Testis (tissue), 3 donors: ENCODE results near the gene TTC28. TPM values are rescaled to one million over a fixed set of nuclear protein-coding genes. Genes with fewer than 3 reads are reported as not detected.

Experiments
- DNase-seq: peaks from one replicate; pipeline ENCODE4 v3.0.0-alpha.2; 2019
- H3K27ac ChIP-seq, 2 donors: fragments of 200-600 bp; sonication (generic); one replicate each; pipeline ENCODE4 v1.5.1; 2019
- H3K27me3 ChIP-seq: fragments of 200-600 bp; sonication (generic); one replicate; pipeline ENCODE4 v1.5.1; 2019
- H3K36me3 ChIP-seq: fragments of 200-600 bp; sonication (generic); one replicate; pipeline ENCODE4 v1.5.1; 2017; ENCODE audit warnings: low read depth; ENCODE audit errors: missing control alignments
- H3K4me1 ChIP-seq: fragments of 200-600 bp; sonication (generic); one replicate; pipeline ENCODE4 v1.5.1; 2019
- H3K4me3 ChIP-seq, 2 donors: fragments of 200-600 bp; sonication (generic); one replicate each; pipeline ENCODE4 v1.5.1; 2017 to 2019
- H3K9me3 ChIP-seq: fragments of 200-600 bp; sonication (generic); one replicate; pipeline ENCODE4 v1.5.1; 2017
- CTCF ChIP-seq, 3 experiments: fragments of 450-650 bp in 2 of 3; fragments of 200-600 bp in 1 of 3; sonication (generic) in 1 of 3; IDR thresholded peaks; one replicate each; pipeline ENCODE4 v1.5.1; 2016 to 2019; ENCODE audit warnings: antibody characterized with exemption in 3 of 3, mild to moderate bottlenecking in 2 of 3, moderate library complexity in 1 of 3
- POLR2A ChIP-seq: fragments of 450-650 bp; IDR thresholded peaks from one replicate; pipeline ENCODE4 v1.6.1; 2017; ENCODE audit warnings: antibody characterized with exemption, mild to moderate bottlenecking, moderate library complexity
- WGBS, 2 donors: methylation state at CpG; one replicate each; pipeline ENCODE4 v1.1.5; 2018; 5-methylcytosine and 5-hydroxymethylcytosine counted together
- intact Hi-C: fragments of 100-400 bp; cut with DNase I; formaldehyde crosslinking; loops from one replicate; pipeline ENCODE4 v1.15.1; 2023; ENCODE audit warnings: low total_unique reads
- polyA plus RNA-seq: library from polyadenylated mRNA; stranded (reverse); fragments of 350-450 nt; fragmentation: Illumina TruSeq; extraction: RNeasy Lipid Tissue Mini Kit (QIAGEN cat#74804); gene quantifications from one replicate; pipeline ENCODE4 v1.2.3, GENCODE V29; 2014; ENCODE audit warnings: low read depth, low replicate concordance; ENCODE audit not compliant: insufficient read depth
- total RNA-seq, 2 donors: library from RNA; depleted of rRNA; stranded (reverse); fragments of >200 nt; gene quantifications; one replicate each; pipeline ENCODE4 v1.2.3, GENCODE V29; 2016

TTC28 gene
- total and polyA plus RNA-seq, 3 donors from 2014 or later = 29.4 to 121 (median 75.5) TPM

- Histone ChIP-seq H3K27ac (no peak overlapping the region), H3K27me3 (no peaks in the 10 kb centered on the region), H3K36me3 (no peaks in the 10 kb centered on the region), H3K4me1 (no peaks in the 10 kb centered on the region), H3K9me3 (no peaks in the 10 kb centered on the region), H3K4me3 (no peak overlapping the region)
- TF ChIP-seq CTCF (IDR thresholded peaks at IDR 0.05) (no peak), POLR2A (no peak)
- no peak for DNase-seq
- 71 to 75% methylated on average over 4 of the region's 4 CpGs for WGBS, 2 donors
- intact Hi-C loops = no loop called here
Observed at GRCh38 chr22:28411125-28411524, 268.5 kb downstream of the TTC28 start.

GRCh38 chr22:28410050-28410816 lies 269.4 kb downstream of the TTC28 start:
- Histone ChIP-seq H3K27ac (no peak overlapping the region), H3K4me3 (no peak overlapping the region), H3K36me3 (no peaks in the 10 kb centered on the region), H3K4me1 (no peaks in the 10 kb centered on the region), H3K27me3 (no peaks in the 10 kb centered on the region), H3K9me3 (no peaks in the 10 kb centered on the region)
- no peak for DNase-seq
- WGBS, 2 donors = 66 to 78% methylated on average over 3 of the region's 3 CpGs
- intact Hi-C loops = no loop called here
- TF ChIP-seq POLR2A (no peak), CTCF (IDR thresholded peaks at IDR 0.05) (no peak)

- TF ChIP-seq POLR2A = no peak
- TF ChIP-seq CTCF (IDR thresholded peaks at IDR 0.05) = no peak
- Histone ChIP-seq H3K36me3 (no peaks in the 10 kb centered on the region), H3K9me3 (no peaks in the 10 kb centered on the region), H3K4me1 (no peaks in the 10 kb centered on the region), H3K27me3 (no peaks in the 10 kb centered on the region), H3K4me3 (no peak overlapping the region), H3K27ac (no peak overlapping the region)
- no peak for DNase-seq
- WGBS, 2 donors = 64 to 69% methylated on average over 2 of the region's 2 CpGs
- intact Hi-C loops = no loop called here
Observed at GRCh38 chr22:28408709-28409108, 270.9 kb downstream of the TTC28 start.

GRCh38 chr22:28407645-28408044 lies 272.0 kb downstream of the TTC28 start:
- H3K27me3 ChIP-seq = no peaks in the 10 kb centered on the region
- intact Hi-C loops = no loop called here
- TF ChIP-seq CTCF (IDR thresholded peaks at IDR 0.05) (no peak), POLR2A (no peak)
- H3K4me1 ChIP-seq = no peaks in the 10 kb centered on the region
- no peak overlapping the region for H3K27ac ChIP-seq
- WGBS, 2 donors = 82 to 87% methylated on average over 4 of the region's 4 CpGs
- no peaks in the 10 kb centered on the region for H3K9me3 ChIP-seq
- DNase-seq = no peak
- H3K36me3 ChIP-seq = no peaks in the 10 kb centered on the region
- H3K4me3 ChIP-seq = no peak overlapping the region

- Histone ChIP-seq H3K36me3 (no peaks in the 10 kb centered on the region), H3K4me1 (no peaks in the 10 kb centered on the region), H3K9me3 (no peaks in the 10 kb centered on the region), H3K4me3 (no peak overlapping the region), H3K27ac (no peak overlapping the region), H3K27me3 (no peaks in the 10 kb centered on the region)
- intact Hi-C loops = no loop called here
- WGBS, 2 donors = 91 to 92% methylated on average over 3 of the region's 3 CpGs
- no peak for TF ChIP-seq CTCF (IDR thresholded peaks at IDR 0.05)
- no peak for TF ChIP-seq POLR2A
- no peak for DNase-seq
Observed at GRCh38 chr22:28406246-28406645, 273.4 kb downstream of the TTC28 start.
